Right atrium auricular region (tissue), 2 donors: Measurements from ENCODE around the gene LRRC56. TPM values are rescaled to one million over a fixed set of nuclear protein-coding genes. Genes with fewer than 3 reads are reported as not detected.

Experiments used
- DNase-seq: peaks from one replicate; pipeline ENCODE4 v3.0.0-alpha.2; 2019; ENCODE audit warnings: low spot score
- H3K27ac ChIP-seq, 2 donors: fragments of 200-600 bp; sonication (generic); 1 replicate in 1 of 2; 2 replicates in 1 of 2; pipeline ENCODE4 v1.5.1; 2016 to 2019
- H3K27me3 ChIP-seq, 2 donors: fragments of 200-600 bp; sonication (generic); one replicate each; pipeline versions ENCODE4 v1.5.1 to v1.6.0; 2017 to 2019
- H3K36me3 ChIP-seq: fragments of 200-600 bp; sonication (generic); one replicate; pipeline ENCODE4 v1.5.1; 2016
- H3K4me1 ChIP-seq, 2 donors: fragments of 200-600 bp; sonication (generic); one replicate each; pipeline versions ENCODE4 v1.5.1 to v1.6.0; 2017 to 2019
- H3K4me3 ChIP-seq, 2 donors: fragments of 200-600 bp; sonication (generic); 1 replicate in 1 of 2; 2 replicates in 1 of 2; pipeline ENCODE4 v1.5.1; 2017 to 2019; ENCODE audit warnings: mild to moderate bottlenecking in 1 of 2, moderate library complexity in 1 of 2
- H3K9me3 ChIP-seq, 2 donors: fragments of 200-600 bp; sonication (generic); one replicate each; pipeline ENCODE4 v1.5.1; 2019
- CTCF ChIP-seq, 2 donors: fragments of 200-600 bp; sonication (generic); IDR thresholded peaks; one replicate each; pipeline ENCODE4 v1.5.1; 2019; ENCODE audit warnings: antibody characterized with exemption in 2 of 2
- total RNA-seq, 2 donors: library from RNA; depleted of rRNA; stranded (reverse); fragments of >200 nt; gene quantifications; one replicate each; pipeline ENCODE4 v1.1.0, GENCODE V29; 2016

Gene LRRC56
- total RNA-seq, 2 donors from 2014 or later = 0.12 to 0.15 TPM

- Histone ChIP-seq H3K4me1 (peaks cover 0 to 51% of the 10 kb centered on the region in 2 donors), H3K27ac (peak overlapping the region; percentile 43 to 55)
Observed at GRCh38 chr11:581752-582151, 44.4 kb downstream of the LRRC56 start.

GRCh38 chr11:584287-584686 is 47.0 kb downstream of the LRRC56 start:
- H3K36me3 ChIP-seq = peaks cover 55% of the 10 kb centered on the region

More at GRCh38 chr11:581752-582151, 44.4 kb downstream of the LRRC56 start:
- Histone ChIP-seq H3K27me3 (no peaks in the 10 kb centered on the region), H3K36me3 (peaks cover 31% of the 10 kb centered on the region), H3K9me3 (no peaks in the 10 kb centered on the region), H3K4me3 (no peak overlapping the region)
- TF ChIP-seq CTCF (IDR thresholded peaks at IDR 0.05) = no peak
- DNase-seq = no peak

DNA sequence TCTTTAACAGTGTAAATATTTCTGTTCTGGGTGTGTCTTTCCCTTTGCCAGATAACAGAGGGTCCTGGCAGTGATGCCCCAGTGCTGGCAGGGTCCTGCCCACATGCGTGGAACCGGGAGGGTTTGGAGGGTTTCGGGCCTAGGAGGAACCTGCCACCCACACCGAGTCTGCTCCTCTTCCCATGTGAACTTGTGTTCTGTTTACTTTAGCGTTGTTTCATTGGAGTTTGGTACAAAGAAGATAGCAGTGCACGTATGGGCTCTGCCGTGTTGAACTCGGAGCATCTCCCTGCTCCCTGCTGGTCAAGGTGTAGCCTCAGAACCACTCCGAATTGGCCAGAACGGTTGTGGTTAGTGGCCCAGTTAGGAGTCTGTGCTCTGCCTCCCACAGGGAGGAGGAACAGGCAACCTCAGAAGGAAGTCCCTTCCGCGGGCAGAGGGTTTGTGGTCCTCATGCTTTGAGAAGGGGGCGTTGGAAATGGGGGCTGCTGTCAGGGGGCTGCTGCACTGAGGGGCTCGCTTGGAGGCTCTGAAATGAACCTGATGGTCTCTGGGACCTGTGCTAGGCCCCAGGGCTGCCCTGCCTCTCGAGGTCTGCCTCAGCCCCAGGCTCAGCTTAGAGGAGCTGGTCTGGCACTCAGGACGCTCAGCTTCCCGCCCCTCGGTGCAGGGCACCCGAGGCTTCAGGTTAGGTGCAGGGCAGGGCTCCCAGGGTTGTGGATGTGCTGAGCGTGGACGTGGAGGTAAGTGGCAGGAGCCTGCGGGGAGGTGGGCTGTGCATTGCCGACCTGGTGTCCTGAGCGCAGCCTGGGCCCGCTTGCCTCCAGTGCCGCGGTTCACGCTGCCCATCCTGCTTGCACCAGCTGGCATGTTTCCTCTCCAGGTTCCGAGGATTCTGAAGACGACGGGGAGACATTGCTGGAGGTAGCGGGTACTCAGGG is 49.3 kb downstream of the LRRC56 start:
- Histone ChIP-seq H3K9me3 (no peaks in the 10 kb centered on the region), H3K36me3 (peaks cover 63% of the 10 kb centered on the region), H3K27me3 (no peaks in the 10 kb centered on the region), H3K4me3 (no peak overlapping the region), H3K4me1 (peaks cover 0 to 3% of the 10 kb centered on the region in 2 donors), H3K27ac (no peak overlapping the region)
- DNase-seq = no peak
- TF ChIP-seq CTCF (IDR thresholded peaks at IDR 0.05) = no peak

More at GRCh38 chr11:584287-584686, 47.0 kb downstream of the LRRC56 start:
- no peak for DNase-seq
- H3K27me3 ChIP-seq = no peaks in the 10 kb centered on the region
- no peak for TF ChIP-seq CTCF (IDR thresholded peaks at IDR 0.05)
- H3K9me3 ChIP-seq = no peaks in the 10 kb centered on the region
- H3K27ac ChIP-seq = no peak overlapping the region
- H3K4me1 ChIP-seq = peaks cover 0 to 26% of the 10 kb centered on the region in 2 donors
- no peak overlapping the region for H3K4me3 ChIP-seq

- Histone ChIP-seq H3K36me3 (peaks cover 61% of the 10 kb centered on the region), H3K4me1 (no peaks in the 10 kb centered on the region), H3K4me3 (no peak overlapping the region), H3K27ac (no peak overlapping the region), H3K27me3 (no peaks in the 10 kb centered on the region), H3K9me3 (no peaks in the 10 kb centered on the region)
- no peak for DNase-seq
- TF ChIP-seq CTCF (IDR thresholded peaks at IDR 0.05) = no peak
Observed at GRCh38 chr11:587546-587945, 50.2 kb downstream of the LRRC56 start.

- no peaks in the 10 kb centered on the region for H3K9me3 ChIP-seq
- TF ChIP-seq CTCF (IDR thresholded peaks at IDR 0.05) = no peak
- peaks cover 61% of the 10 kb centered on the region for H3K36me3 ChIP-seq
- no peaks in the 10 kb centered on the region for H3K27me3 ChIP-seq
- no peaks in the 10 kb centered on the region for H3K4me1 ChIP-seq
- H3K4me3 ChIP-seq = no peak overlapping the region
- peak; percentile 70 for DNase-seq
- H3K27ac ChIP-seq = no peak overlapping the region
Observed at GRCh38 chr11:587978-588380, 50.7 kb downstream of the LRRC56 start.
